Right atrium auricular region (tissue), 2 donors: ENCODE results near the gene ALLC. TPM values are rescaled to one million over a fixed set of nuclear protein-coding genes. Genes with fewer than 3 reads are reported as not detected.
"Not testable (repeated sequence)": the region's sequence is repeated elsewhere in the genome, so short reads cannot be mapped to it uniquely, and the experiment has no call there.

ENCODE experiments used
- DNase-seq: peaks from one replicate; pipeline ENCODE4 v3.0.0-alpha.2; 2019; ENCODE audit warnings: low spot score
- H3K27ac ChIP-seq, 2 donors: fragments of 200-600 bp; sonication (generic); 1 replicate in 1 of 2; 2 replicates in 1 of 2; pipeline ENCODE4 v1.5.1; 2016 to 2019
- H3K27me3 ChIP-seq, 2 donors: fragments of 200-600 bp; sonication (generic); one replicate each; pipeline versions ENCODE4 v1.5.1 to v1.6.0; 2017 to 2019
- H3K36me3 ChIP-seq: fragments of 200-600 bp; sonication (generic); one replicate; pipeline ENCODE4 v1.5.1; 2016
- H3K4me1 ChIP-seq, 2 donors: fragments of 200-600 bp; sonication (generic); one replicate each; pipeline versions ENCODE4 v1.5.1 to v1.6.0; 2017 to 2019
- H3K4me3 ChIP-seq, 2 donors: fragments of 200-600 bp; sonication (generic); 1 replicate in 1 of 2; 2 replicates in 1 of 2; pipeline ENCODE4 v1.5.1; 2017 to 2019; ENCODE audit warnings: mild to moderate bottlenecking in 1 of 2, moderate library complexity in 1 of 2
- H3K9me3 ChIP-seq, 2 donors: fragments of 200-600 bp; sonication (generic); one replicate each; pipeline ENCODE4 v1.5.1; 2019
- total RNA-seq, 2 donors: library from RNA; depleted of rRNA; stranded (reverse); fragments of >200 nt; gene quantifications; one replicate each; pipeline ENCODE4 v1.1.0, GENCODE V29; 2016
- TF ChIP-seq, protein P1 (sequence below), 2 donors: fragments of 200-600 bp; sonication (generic); IDR thresholded peaks; one replicate each; pipeline ENCODE4 v1.5.1; 2019; ENCODE audit warnings: antibody characterized with exemption in 2 of 2

The ALLC gene
- total RNA-seq, 2 donors from 2014 or later, result not detected

DNA sequence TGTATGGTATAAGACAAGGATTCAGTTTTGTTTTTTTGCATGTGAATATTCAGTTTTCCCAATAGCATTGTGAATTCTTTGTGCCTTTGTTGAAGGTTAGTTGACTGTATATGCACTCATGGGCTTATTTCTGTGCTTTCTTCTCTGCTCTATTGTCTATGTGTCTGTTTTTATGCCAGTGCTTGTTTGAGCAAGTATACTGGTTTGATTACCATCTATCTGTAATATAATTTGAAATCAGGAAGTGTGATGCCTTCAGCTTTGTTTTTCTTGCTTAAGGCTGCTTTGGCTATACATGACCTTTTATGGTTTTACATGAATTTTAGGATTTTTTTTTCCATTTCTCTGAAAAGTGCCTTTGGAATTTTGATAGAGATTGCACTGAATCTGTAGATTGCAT is 39.6 kb upstream of the ALLC start:
- H3K27ac ChIP-seq, result no peak overlapping the region
- TF ChIP-seq, protein P1, sequence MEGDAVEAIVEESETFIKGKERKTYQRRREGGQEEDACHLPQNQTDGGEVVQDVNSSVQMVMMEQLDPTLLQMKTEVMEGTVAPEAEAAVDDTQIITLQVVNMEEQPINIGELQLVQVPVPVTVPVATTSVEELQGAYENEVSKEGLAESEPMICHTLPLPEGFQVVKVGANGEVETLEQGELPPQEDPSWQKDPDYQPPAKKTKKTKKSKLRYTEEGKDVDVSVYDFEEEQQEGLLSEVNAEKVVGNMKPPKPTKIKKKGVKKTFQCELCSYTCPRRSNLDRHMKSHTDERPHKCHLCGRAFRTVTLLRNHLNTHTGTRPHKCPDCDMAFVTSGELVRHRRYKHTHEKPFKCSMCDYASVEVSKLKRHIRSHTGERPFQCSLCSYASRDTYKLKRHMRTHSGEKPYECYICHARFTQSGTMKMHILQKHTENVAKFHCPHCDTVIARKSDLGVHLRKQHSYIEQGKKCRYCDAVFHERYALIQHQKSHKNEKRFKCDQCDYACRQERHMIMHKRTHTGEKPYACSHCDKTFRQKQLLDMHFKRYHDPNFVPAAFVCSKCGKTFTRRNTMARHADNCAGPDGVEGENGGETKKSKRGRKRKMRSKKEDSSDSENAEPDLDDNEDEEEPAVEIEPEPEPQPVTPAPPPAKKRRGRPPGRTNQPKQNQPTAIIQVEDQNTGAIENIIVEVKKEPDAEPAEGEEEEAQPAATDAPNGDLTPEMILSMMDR (IDR thresholded peaks at IDR 0.05), result no peak
- H3K36me3 ChIP-seq, result no peaks in the 10 kb centered on the region
- H3K4me1 ChIP-seq, result no peaks in the 10 kb centered on the region
- peaks cover 0 to 7% of the 10 kb centered on the region in 2 donors for H3K9me3 ChIP-seq
- H3K27me3 ChIP-seq, result no peaks in the 10 kb centered on the region
- no peak overlapping the region for H3K4me3 ChIP-seq
- DNase-seq, result no peak

DNA sequence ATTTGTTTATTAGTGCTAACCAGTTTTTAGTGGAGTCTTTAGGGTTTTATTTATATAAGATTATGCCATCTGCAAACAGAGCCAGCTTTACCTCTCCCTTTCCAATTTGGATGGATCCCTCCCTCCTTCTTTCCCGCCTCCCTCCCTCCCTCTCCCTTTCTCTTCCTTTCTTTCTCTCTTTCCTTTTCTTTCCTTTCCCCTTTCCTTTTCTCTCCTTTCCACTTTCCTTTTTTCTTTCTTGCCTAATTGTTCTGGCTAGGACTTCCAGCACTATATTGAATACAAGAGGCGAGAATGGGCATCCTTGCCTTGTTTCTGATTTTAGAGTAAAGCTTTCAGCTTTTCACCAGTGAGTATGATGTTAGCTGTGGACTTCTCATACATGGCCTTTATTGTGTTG is 39.0 kb upstream of the ALLC start:
- Histone ChIP-seq H3K4me1 (no peaks in the 10 kb centered on the region), H3K27ac (no peak overlapping the region), H3K27me3 (no peaks in the 10 kb centered on the region), H3K4me3 (no peak overlapping the region), H3K36me3 (no peaks in the 10 kb centered on the region), H3K9me3 (peaks cover 0 to 7% of the 10 kb centered on the region in 2 donors)
- TF ChIP-seq, protein P1 (IDR thresholded peaks at IDR 0.05), result no peak
- DNase-seq, result no peak

DNA sequence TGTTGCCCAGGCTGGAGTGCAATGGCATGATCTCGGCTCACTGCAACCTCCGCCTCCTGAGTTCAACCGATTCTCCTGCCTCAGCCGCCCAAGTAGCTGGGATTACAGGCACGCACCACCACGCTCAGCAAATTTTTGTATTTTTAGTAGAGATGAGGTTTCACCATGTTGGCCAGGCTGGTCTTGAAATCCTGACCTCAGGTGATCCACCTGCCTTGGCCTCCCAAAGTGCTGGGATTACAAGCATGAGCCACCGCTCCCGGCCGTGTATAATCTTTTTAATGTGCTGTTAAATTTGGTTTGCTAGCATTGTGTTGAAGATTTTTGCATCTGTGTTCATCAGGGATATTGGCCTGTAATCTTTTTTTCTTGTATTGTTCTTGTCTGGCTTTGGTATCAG is 38.3 kb upstream of the ALLC start:
- not testable (repeated sequence) for H3K36me3 ChIP-seq, H3K4me1 ChIP-seq, H3K27ac ChIP-seq, H3K4me3 ChIP-seq, H3K27me3 ChIP-seq, DNase-seq, H3K9me3 ChIP-seq

DNA sequence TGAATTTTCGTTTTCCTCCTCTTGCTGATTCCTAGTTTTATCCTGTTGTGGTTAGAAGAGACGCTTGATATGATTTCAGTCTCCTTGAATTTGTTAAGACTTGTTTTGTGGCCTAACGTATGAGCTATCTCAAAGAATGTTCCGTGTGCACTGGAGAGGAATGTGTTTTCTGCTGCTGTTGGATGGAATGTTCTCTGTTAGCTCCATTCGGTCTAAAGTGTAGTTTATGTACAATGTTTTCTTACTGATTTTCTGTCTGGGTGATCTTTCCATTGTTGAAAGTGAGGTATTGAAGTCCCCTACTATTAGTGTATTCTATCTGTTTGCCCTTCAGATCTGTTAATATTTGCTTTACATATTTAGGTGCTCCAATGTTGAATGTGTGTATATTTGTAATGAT is 37.2 kb upstream of the ALLC start:
- H3K9me3 ChIP-seq, result no peaks in the 10 kb centered on the region
- H3K27ac ChIP-seq, result no peak overlapping the region
- no peaks in the 10 kb centered on the region for H3K36me3 ChIP-seq
- H3K27me3 ChIP-seq, result no peaks in the 10 kb centered on the region
- TF ChIP-seq, protein P1 (IDR thresholded peaks at IDR 0.05), result no peak
- H3K4me3 ChIP-seq, result no peak overlapping the region
- peaks cover 0 to under 1% of the 10 kb centered on the region in 2 donors for H3K4me1 ChIP-seq
- no peak for DNase-seq

DNA sequence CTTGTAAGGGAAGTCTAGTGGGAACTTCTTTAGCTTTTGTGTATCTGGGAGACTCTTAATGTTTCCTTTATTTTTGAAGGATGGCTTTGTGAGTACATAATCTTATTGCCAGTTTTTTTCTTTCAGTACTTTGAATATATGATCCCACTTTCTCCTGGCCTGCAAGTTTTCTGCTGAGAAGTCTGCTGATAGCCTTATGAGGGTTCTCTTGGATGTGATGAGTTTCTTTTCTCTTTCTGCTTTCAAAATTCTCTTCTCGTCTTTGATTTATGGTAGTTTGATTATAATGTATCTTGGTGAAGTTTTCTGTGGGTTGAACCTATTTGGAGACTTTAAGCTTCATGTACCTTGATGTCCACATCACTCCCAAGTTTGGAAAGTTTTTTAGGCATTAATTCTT is 35.0 kb upstream of the ALLC start:
- H3K36me3 ChIP-seq, result no peaks in the 10 kb centered on the region
- DNase-seq, result no peak
- no peaks in the 10 kb centered on the region for H3K27me3 ChIP-seq
- no peaks in the 10 kb centered on the region for H3K9me3 ChIP-seq
- H3K27ac ChIP-seq, result no peak overlapping the region
- no peak overlapping the region for H3K4me3 ChIP-seq
- H3K4me1 ChIP-seq, result peaks cover 0 to 9% of the 10 kb centered on the region in 2 donors
- TF ChIP-seq, protein P1 (IDR thresholded peaks at IDR 0.05), result no peak

DNA sequence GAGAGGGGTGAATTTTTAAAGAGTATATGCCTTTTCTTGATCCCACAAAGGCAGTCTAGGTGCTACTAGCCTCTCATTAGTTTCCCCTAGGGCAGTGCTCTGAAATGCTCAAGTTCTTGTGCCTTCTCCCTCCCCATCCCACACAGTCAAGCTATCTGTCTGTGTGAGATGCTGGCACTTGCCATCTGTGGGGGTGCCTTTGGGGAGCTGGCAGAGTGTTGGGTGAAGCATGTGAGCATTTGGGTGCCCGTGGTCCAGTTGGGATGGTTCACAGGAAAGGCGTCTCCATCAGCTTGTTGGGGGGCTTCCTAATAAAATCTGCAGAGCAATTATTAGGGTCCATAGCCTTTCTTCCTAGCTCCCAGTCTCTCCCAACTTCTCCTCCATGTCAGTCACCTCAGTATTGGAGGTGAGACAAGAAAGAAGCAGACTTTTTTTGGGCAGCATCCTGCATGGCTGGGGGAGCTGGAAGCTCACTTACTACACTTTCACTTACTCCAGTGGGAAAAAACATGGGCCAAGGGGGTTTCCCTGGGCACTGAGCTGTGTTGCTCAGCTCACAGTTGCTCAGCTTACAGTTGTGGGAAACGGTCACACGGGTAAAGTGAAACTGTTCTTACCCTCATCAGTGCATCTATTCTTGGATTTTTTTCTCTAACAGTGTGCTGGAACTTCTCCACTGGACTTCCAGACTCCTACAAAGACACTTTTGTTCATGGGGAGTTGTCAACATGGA is 33.8 kb upstream of the ALLC start:
- TF ChIP-seq, protein P1 (IDR thresholded peaks at IDR 0.05), result no peak
- Histone ChIP-seq H3K4me3 (no peak overlapping the region), H3K36me3 (no peaks in the 10 kb centered on the region), H3K27me3 (no peaks in the 10 kb centered on the region), H3K9me3 (no peaks in the 10 kb centered on the region), H3K27ac (no peak overlapping the region), H3K4me1 (peaks cover 0 to 9% of the 10 kb centered on the region in 2 donors)
- no peak for DNase-seq
